Gastroesophageal sphincter (tissue), 4 donors: ENCODE measurements around the gene ARHGAP23. TPM values are rescaled to one million over a fixed set of nuclear protein-coding genes. Genes with fewer than 3 reads are reported as not detected.

Experiments
- ATAC-seq: fragments of 150-250 bp; one replicate; pipeline ENCODE4 v1.9.1; 2016; ENCODE audit warnings: mild to moderate bottlenecking, moderate library complexity
- H3K27ac ChIP-seq, 4 donors: fragments of 200-600 bp; sonication (generic) in 3 of 4; 1 replicate in 3 of 4; 2 replicates in 1 of 4; pipeline ENCODE4 v1.5.1; 2016 to 2019
- H3K27me3 ChIP-seq: fragments of 200-600 bp; sonication (generic); one replicate; pipeline ENCODE4 v1.5.1; 2019
- H3K36me3 ChIP-seq, 2 donors: fragments of 200-600 bp; sonication (generic); one replicate each; pipeline ENCODE4 v1.5.1; 2019; ENCODE audit warnings: control low read depth in 1 of 2
- H3K4me1 ChIP-seq, 3 donors: fragments of 200-600 bp; sonication (generic); 1 replicate in 2 of 3; 2 replicates in 1 of 3; pipeline ENCODE4 v1.5.1; 2016 to 2019; ENCODE audit warnings: control low read depth in 2 of 3
- H3K4me3 ChIP-seq, 2 donors: fragments of 200-600 bp; sonication (generic); one replicate each; pipeline ENCODE4 v1.5.1; 2019; ENCODE audit warnings: mild to moderate bottlenecking in 1 of 2, moderate library complexity in 1 of 2
- H3K9me3 ChIP-seq, 3 donors: fragments of 200-600 bp; sonication (generic); one replicate each; pipeline ENCODE4 v1.5.1; 2017 to 2019; ENCODE audit warnings: control low read depth in 2 of 3
- EP300 ChIP-seq: sonication (generic); formaldehyde crosslinking; IDR thresholded peaks from one replicate; pipeline ENCODE4 v1.6.1; 2017; ENCODE audit warnings: antibody characterized with exemption, mild to moderate bottlenecking
- POLR2A ChIP-seq, 2 donors: fragments of 450-650 bp; IDR thresholded peaks; one replicate each; pipeline ENCODE4 v1.6.1; 2017; ENCODE audit warnings: antibody characterized with exemption in 2 of 2, mild to moderate bottlenecking in 2 of 2, moderate library complexity in 1 of 2
- POLR2AphosphoS5 ChIP-seq: sonication (generic); formaldehyde crosslinking; IDR thresholded peaks from one replicate; pipeline ENCODE4 v1.6.1; 2017; ENCODE audit warnings: antibody characterized with exemption
- WGBS, 2 donors: methylation state at CpG; one replicate each; pipeline ENCODE4 v1.1.5; 2018; ENCODE audit warnings: low coverage in 1 of 2; 5-methylcytosine and 5-hydroxymethylcytosine counted together
- total RNA-seq, 4 donors: library from RNA; depleted of rRNA; stranded (reverse); fragments of >200 nt; gene quantifications; one replicate each; pipeline ENCODE4 v1.1.0, GENCODE V29; 2016
- TF ChIP-seq, protein P1 (sequence below), 4 experiments: fragments of 200-600 bp in 2 of 4; fragments of 450-650 bp in 2 of 4; sonication (generic) in 1 of 4; IDR thresholded peaks; one replicate each; pipeline ENCODE4 v1.5.1; 2017 to 2019; ENCODE audit warnings: antibody characterized with exemption in 4 of 4, mild to moderate bottlenecking in 2 of 4, moderate library complexity in 2 of 4

ARHGAP23 gene
- total RNA-seq, 4 donors from 2014 or later, result 45.3 to 132 (median 82.8) TPM

DNA sequence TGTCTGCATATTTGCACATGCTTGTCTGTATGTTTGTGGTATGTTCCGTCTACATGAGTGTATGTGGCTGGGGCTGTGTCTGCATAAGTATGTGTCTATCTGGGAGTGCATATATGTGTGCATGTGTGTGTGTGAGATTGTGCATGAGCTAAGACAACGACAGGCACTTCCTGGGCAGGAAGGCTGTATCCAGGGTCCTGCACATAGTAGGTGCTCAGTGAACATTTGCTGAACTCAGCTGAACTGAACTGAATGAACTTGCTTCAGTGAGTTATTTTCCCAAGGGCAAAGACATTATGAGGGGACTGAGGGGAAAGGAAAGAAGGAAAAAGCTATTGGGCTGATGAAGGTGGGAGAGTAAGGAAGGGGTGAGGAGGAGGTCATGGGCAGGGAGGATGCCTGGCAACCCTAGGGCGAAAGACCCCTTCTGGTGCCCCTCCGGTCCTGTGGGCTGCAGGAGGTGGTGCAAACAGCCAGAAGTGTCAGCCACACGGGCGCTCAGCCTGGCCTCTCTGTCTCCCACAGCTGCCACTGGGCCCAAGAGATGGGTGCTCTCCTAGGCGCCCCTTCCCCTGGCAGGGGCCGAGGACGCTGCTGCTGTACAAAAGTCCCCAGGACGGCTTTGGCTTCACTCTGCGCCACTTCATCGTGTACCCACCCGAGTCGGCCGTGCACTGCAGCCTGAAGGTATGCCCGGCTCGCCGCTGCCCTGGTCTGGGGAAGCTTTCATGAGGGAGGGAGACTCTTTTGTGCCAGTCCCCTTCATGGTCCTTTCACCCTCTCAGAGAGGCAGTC is 29.5 kb downstream of the ARHGAP23 start:
- H3K27me3 ChIP-seq, result no peaks in the 10 kb centered on the region
- H3K4me1 ChIP-seq, result peaks cover 0 to 55% (median 28%) of the 10 kb centered on the region in 3 donors
- H3K27ac ChIP-seq, result no peak overlapping the region
- H3K36me3 ChIP-seq, result peaks cover 0 to 49% of the 10 kb centered on the region in 2 donors
- H3K4me3 ChIP-seq, result no peak overlapping the region
- no peaks in the 10 kb centered on the region for H3K9me3 ChIP-seq
- WGBS, 2 donors, result 83% methylated on average over 8 of the region's 18 CpGs; no CpG with 5 or more reads in 1 of the 2 donors
- TF ChIP-seq POLR2AphosphoS5 (no peak), POLR2A (IDR thresholded peaks at IDR 0.05) (no peak), EP300 (no peak)
- TF ChIP-seq, protein P1, sequence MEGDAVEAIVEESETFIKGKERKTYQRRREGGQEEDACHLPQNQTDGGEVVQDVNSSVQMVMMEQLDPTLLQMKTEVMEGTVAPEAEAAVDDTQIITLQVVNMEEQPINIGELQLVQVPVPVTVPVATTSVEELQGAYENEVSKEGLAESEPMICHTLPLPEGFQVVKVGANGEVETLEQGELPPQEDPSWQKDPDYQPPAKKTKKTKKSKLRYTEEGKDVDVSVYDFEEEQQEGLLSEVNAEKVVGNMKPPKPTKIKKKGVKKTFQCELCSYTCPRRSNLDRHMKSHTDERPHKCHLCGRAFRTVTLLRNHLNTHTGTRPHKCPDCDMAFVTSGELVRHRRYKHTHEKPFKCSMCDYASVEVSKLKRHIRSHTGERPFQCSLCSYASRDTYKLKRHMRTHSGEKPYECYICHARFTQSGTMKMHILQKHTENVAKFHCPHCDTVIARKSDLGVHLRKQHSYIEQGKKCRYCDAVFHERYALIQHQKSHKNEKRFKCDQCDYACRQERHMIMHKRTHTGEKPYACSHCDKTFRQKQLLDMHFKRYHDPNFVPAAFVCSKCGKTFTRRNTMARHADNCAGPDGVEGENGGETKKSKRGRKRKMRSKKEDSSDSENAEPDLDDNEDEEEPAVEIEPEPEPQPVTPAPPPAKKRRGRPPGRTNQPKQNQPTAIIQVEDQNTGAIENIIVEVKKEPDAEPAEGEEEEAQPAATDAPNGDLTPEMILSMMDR (IDR thresholded peaks at IDR 0.05), result no peak
- ATAC-seq, result no peak

DNA sequence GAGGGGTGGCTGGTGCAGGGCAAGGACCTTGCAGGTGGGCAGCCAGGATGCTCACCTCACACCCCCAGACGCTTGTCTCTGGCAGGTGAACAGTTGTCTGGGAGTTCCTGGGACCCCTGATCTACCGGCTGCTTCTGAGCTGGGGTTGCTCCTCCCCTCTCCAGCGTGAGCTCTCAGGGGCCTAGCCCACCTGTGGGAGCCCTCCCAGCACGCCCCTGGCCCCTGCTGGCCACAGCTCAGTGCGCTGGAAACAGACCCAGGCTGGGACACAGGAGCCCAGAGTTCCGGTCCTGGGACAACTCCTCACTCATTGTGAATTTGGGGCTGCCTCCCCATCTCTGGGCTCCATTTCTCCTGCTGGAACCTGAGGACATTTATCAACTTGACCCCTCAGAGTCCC is 30.3 kb downstream of the ARHGAP23 start:
- Histone ChIP-seq H3K9me3 (no peaks in the 10 kb centered on the region), H3K4me1 (peaks cover 0 to 55% (median 30%) of the 10 kb centered on the region in 3 donors), H3K27me3 (no peaks in the 10 kb centered on the region), H3K36me3 (peaks cover 0 to 56% of the 10 kb centered on the region in 2 donors), H3K27ac (no peak overlapping the region), H3K4me3 (no peak overlapping the region)
- no peak for ATAC-seq
- TF ChIP-seq EP300, result no peak
- TF ChIP-seq, protein P1 (IDR thresholded peaks at IDR 0.05), result no peak
- TF ChIP-seq POLR2AphosphoS5, result no peak
- TF ChIP-seq POLR2A (IDR thresholded peaks at IDR 0.05), result no peak
- WGBS, 2 donors, result 90% methylated on average over 3 of the region's 6 CpGs; no CpG with 5 or more reads in 1 of the 2 donors

DNA sequence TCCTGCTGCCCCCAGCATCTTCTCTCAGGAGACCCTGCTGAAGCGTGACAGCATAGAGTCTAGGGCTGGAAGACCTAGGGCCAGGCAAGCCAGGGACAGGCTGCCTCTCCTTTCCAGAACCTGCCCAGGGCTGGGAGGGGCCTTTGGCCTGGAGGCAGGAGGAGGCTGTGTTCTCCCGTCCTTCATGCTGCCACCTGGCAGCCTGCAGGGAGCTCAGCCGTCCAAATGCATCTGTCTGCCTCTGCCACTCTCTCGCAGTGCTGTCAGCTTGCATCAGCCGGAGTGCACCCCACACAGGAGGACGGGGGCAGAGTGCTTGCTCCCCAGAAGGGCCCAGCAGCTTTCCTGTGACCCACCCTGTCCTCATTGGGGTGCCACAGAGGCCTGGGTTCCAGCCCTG is 31.3 kb downstream of the ARHGAP23 start:
- Histone ChIP-seq H3K27me3 (no peaks in the 10 kb centered on the region), H3K4me3 (no peak overlapping the region), H3K27ac (no peak overlapping the region), H3K9me3 (no peaks in the 10 kb centered on the region), H3K36me3 (peaks cover 0 to 59% of the 10 kb centered on the region in 2 donors), H3K4me1 (peaks cover 3 to 58% (median 36%) of the 10 kb centered on the region in 3 donors)
- WGBS, 2 donors, result 80% methylated on average over 1 of the region's 6 CpGs; no CpG with 5 or more reads in 1 of the 2 donors
- TF ChIP-seq, protein P1 (IDR thresholded peaks at IDR 0.05), result no peak
- TF ChIP-seq POLR2AphosphoS5 (no peak), EP300 (no peak), POLR2A (IDR thresholded peaks at IDR 0.05) (no peak)
- ATAC-seq, result no peak

DNA sequence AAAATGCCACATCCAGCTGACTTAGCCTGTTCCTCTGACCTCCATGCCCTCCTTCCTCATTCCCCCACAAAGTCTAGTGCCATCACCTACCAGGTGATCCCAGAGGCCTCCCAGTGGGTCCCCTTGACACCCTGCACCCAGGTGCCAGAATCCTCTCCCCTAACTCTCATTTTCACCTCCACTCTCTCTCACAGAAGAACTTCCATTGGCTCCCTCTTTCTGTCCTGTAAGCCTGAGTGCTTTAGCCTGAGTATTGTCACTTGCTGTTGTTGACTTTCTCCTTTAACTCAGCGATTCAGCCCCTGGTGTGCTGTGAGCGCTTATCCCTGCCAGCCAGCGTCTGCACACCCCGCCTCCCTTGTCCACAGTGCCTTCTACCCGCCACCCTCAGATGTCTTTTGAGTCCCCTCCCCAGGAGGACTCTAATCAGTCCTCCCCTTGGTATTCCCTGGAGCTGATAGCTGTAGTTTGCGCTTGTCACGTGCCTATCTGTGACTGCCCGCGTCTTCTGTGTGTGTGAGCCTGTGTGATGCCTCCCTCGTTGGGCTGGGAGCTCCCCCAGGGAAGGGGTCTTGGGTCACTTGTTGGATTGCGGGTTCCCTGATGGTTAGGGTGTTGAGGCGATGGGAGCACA is 31.9 kb downstream of the ARHGAP23 start:
- H3K4me3 ChIP-seq, result no peak overlapping the region
- H3K36me3 ChIP-seq, result peaks cover 0 to 59% of the 10 kb centered on the region in 2 donors
- no peak for TF ChIP-seq EP300
- no peak for TF ChIP-seq POLR2AphosphoS5
- TF ChIP-seq, protein P1 (IDR thresholded peaks at IDR 0.05), result no peak
- TF ChIP-seq POLR2A (IDR thresholded peaks at IDR 0.05), result no peak
- WGBS, 2 donors, result 74 to 75% methylated on average over 4 of the region's 12 CpGs
- no peak overlapping the region for H3K27ac ChIP-seq
- ATAC-seq, result no peak
- H3K9me3 ChIP-seq, result no peaks in the 10 kb centered on the region
- H3K27me3 ChIP-seq, result no peaks in the 10 kb centered on the region
- peaks cover 3 to 55% (median 31%) of the 10 kb centered on the region in 3 donors for H3K4me1 ChIP-seq
